Endothelial cell of umbilical vein (primary cell): ENCODE data around the gene FYN. TPM values are rescaled to one million over a fixed set of nuclear protein-coding genes. Genes with fewer than 3 reads are reported as not detected.

ENCODE experiments used
- BruUV-seq: library from RNA; stranded (reverse); fragments of 400-500 nt; replicated peaks from 2 replicates; lab custom pipeline; 2021; lab: Mats Ljungman, UMichigan
- CTCF ChIA-PET: fragments of 300-600, 350-600 bp; sonication (Branson Sonifier 250); formaldehyde crosslinking; loops from one replicate; lab custom pipeline; 2021; ENCODE audit warnings: antibody characterized with exemption, inconsistent platforms; lab: Charles Lee
- POLR2A ChIA-PET: fragments of 300-600, 350-600 bp; sonication (Branson Sonifier 250); formaldehyde crosslinking; loops from one replicate; lab custom pipeline; 2021; ENCODE audit warnings: antibody characterized with exemption, inconsistent platforms; lab: Charles Lee
- DNase-seq: peaks from one replicate; pipeline ENCODE4 v3.0.0-alpha.2; 2011; ENCODE audit warnings: low read depth, low spot score
- FAIRE-seq: peaks from 2 replicates; lab custom pipeline; 2011; peaks lifted over from hg19 to GRCh38; lab: Jason Lieb, UNC
- H2AFZ ChIP-seq: 2 replicates; pipeline ENCODE4 v1.6.0; 2012; ENCODE audit warnings: low read depth, low read length, control low read depth, inconsistent platforms
- H3K27ac ChIP-seq: 2 replicates; pipeline ENCODE4 v1.5.1; 2011; ENCODE audit warnings: low read depth, mild to moderate bottlenecking, control low read depth, low read length, moderate library complexity; ENCODE audit not compliant: insufficient read depth
- H3K27me3 ChIP-seq, 2 experiments: 2 replicates each; pipeline versions ENCODE4 v1.6.0 to v1.6.1; 2011; ENCODE audit warnings: low read length in 2 of 2, mixed read lengths in 1 of 2; ENCODE audit not compliant: control insufficient read depth in 2 of 2, insufficient read depth in 2 of 2
- H3K36me3 ChIP-seq, 2 experiments: 2 replicates in 1 of 2; 3 replicates in 1 of 2; pipeline ENCODE4 v1.5.1; 2011; ENCODE audit warnings: low read length in 2 of 2, mild to moderate bottlenecking in 1 of 2, moderate library complexity in 1 of 2; ENCODE audit not compliant: control insufficient read depth in 2 of 2, insufficient read depth in 2 of 2; ENCODE audit errors: extremely low read depth in 1 of 2
- H3K4me1 ChIP-seq: 3 replicates; pipeline ENCODE4 v1.5.1; 2011; ENCODE audit warnings: mild to moderate bottlenecking, low read length; ENCODE audit not compliant: control insufficient read depth, insufficient read depth; ENCODE audit errors: extremely low read depth
- H3K4me2 ChIP-seq: 2 replicates; pipeline ENCODE4 v1.6.1; 2011; ENCODE audit warnings: low read length, control low read depth, mixed read lengths; ENCODE audit not compliant: insufficient read depth
- H3K4me3 ChIP-seq, 3 experiments: fragments of 200-600 bp in 1 of 3; sonication (generic), shearing (Covaris generic) in 1 of 3; replicated peaks in 1 of 3; 2 replicates each; pipeline ENCODE4 v1.5.1; 2011 to 2016; ENCODE audit warnings: control low read depth in 3 of 3, low read length in 3 of 3, mild to moderate bottlenecking in 2 of 3, inconsistent platforms in 1 of 3, low read depth in 1 of 3, moderate library complexity in 1 of 3; ENCODE audit not compliant: insufficient read depth in 1 of 3
- H3K79me2 ChIP-seq: 2 replicates; pipeline ENCODE4 v1.6.0; 2012; ENCODE audit warnings: low read length, inconsistent platforms; ENCODE audit not compliant: control insufficient read depth, insufficient read depth
- H3K9ac ChIP-seq: replicated peaks from 2 replicates; pipeline ENCODE3; 2011; ENCODE audit warnings: low read length, control low read depth; ENCODE audit not compliant: insufficient read depth; ENCODE audit errors: extremely low read depth
- H3K9me1 ChIP-seq: replicated peaks from 3 replicates; pipeline ENCODE4 v1.6.0; 2011; ENCODE audit warnings: mild to moderate bottlenecking, low read length; ENCODE audit not compliant: control insufficient read depth, insufficient read depth; ENCODE audit errors: extremely low read depth
- H3K9me3 ChIP-seq: replicated peaks from 2 replicates; pipeline ENCODE4 v1.5.1; 2012; ENCODE audit warnings: low read length, inconsistent platforms; ENCODE audit not compliant: control insufficient read depth, insufficient read depth
- H4K20me1 ChIP-seq: replicated peaks from 2 replicates; pipeline ENCODE3; 2011; ENCODE audit warnings: mild to moderate bottlenecking, low read length; ENCODE audit not compliant: control insufficient read depth, insufficient read depth; ENCODE audit errors: extremely low read depth
- EZH2 ChIP-seq: IDR thresholded peaks from 2 replicates; pipeline ENCODE4 v1.6.1; 2012; ENCODE audit warnings: borderline replicate concordance, low read depth, mild to moderate bottlenecking, moderate library complexity, low read length, inconsistent platforms; ENCODE audit not compliant: severe bottlenecking
- FOS ChIP-seq: IDR thresholded peaks from 2 replicates; pipeline ENCODE4 v1.6.1; 2011; ENCODE audit warnings: mild to moderate bottlenecking, low read length, moderate library complexity, borderline replicate concordance; ENCODE audit not compliant: insufficient read depth
- GATA2 ChIP-seq: IDR thresholded peaks from 2 replicates; pipeline ENCODE4 v1.7.0; 2011; ENCODE audit warnings: low read depth, mild to moderate bottlenecking, moderate library complexity, mixed read lengths, low read length; ENCODE audit not compliant: insufficient read length, insufficient read depth
- JUN ChIP-seq: IDR thresholded peaks from 2 replicates; pipeline ENCODE4 v1.6.1; 2011; ENCODE audit warnings: borderline replicate concordance, low read depth; ENCODE audit not compliant: insufficient read length, insufficient read depth
- MYC ChIP-seq: IDR thresholded peaks from one replicate; pipeline ENCODE4 v1.6.1; 2011; ENCODE audit warnings: mild to moderate bottlenecking, low read depth, low read length
- POLR2A ChIP-seq: IDR thresholded peaks from 2 replicates; pipeline ENCODE4 v1.6.1; 2012; ENCODE audit warnings: low read depth, mild to moderate bottlenecking, control low read depth, low read length
- POLR2AphosphoS5 ChIP-seq: IDR thresholded peaks from 2 replicates; pipeline ENCODE4 v1.6.1; 2012; ENCODE audit warnings: low read depth, mild to moderate bottlenecking, control low read depth, low read length, moderate library complexity; ENCODE audit not compliant: insufficient read depth
- dilution Hi-C: fragments of 300-500 bp; cut with MboI; formaldehyde crosslinking; loops from one replicate; pipeline ENCODE4 v1.15.0; 2019; ENCODE audit warnings: low sequenced_read_pairs; ENCODE audit not compliant: extremely low pct_ligation_motif_present
- intact Hi-C: fragments of 100-400 bp; cut with micrococcal nuclease; formaldehyde crosslinking; loops from one replicate; pipeline ENCODE4 v1.10.0; 2022
- polyA plus RNA-seq, 4 experiments: library from polyadenylated mRNA; depleted of rRNA in 3 of 4; stranded (reverse) in 3 of 4; unstranded in 1 of 4; fragments of >200 nt; gene quantifications; 2 replicates each; pipeline versions ENCODE4 v1.2.1 to v1.2.3, GENCODE V29; 2011 to 2012; ENCODE audit warnings: missing spikeins in 1 of 4
- total RNA-seq: library from RNA; stranded (reverse); gene quantifications from 2 replicates; pipeline ENCODE4 v1.2.3, GENCODE V29; 2021
- TF ChIP-seq, protein P1 (sequence below): IDR thresholded peaks from 2 replicates; pipeline ENCODE4 v1.6.1; 2011; ENCODE audit not compliant: insufficient read depth, insufficient read length
- TF ChIP-seq, protein P2 (sequence below), 2 donors: IDR thresholded peaks; 1 replicate in 1 of 2; 2 replicates in 1 of 2; pipeline ENCODE4 v1.5.1; 2011; ENCODE audit warnings: low read length in 2 of 2, mild to moderate bottlenecking in 2 of 2, moderate library complexity in 2 of 2, control low read depth in 1 of 2, inconsistent platforms in 1 of 2, low read depth in 1 of 2; ENCODE audit not compliant: insufficient read depth in 1 of 2; ENCODE audit errors: extremely low read depth in 1 of 2

Gene FYN
- total and polyA plus RNA-seq, 2 donors (not counting 3 experiments of a cell fraction or from before 2014, with no cell fraction given), result 69.0 to 143 TPM

DNA sequence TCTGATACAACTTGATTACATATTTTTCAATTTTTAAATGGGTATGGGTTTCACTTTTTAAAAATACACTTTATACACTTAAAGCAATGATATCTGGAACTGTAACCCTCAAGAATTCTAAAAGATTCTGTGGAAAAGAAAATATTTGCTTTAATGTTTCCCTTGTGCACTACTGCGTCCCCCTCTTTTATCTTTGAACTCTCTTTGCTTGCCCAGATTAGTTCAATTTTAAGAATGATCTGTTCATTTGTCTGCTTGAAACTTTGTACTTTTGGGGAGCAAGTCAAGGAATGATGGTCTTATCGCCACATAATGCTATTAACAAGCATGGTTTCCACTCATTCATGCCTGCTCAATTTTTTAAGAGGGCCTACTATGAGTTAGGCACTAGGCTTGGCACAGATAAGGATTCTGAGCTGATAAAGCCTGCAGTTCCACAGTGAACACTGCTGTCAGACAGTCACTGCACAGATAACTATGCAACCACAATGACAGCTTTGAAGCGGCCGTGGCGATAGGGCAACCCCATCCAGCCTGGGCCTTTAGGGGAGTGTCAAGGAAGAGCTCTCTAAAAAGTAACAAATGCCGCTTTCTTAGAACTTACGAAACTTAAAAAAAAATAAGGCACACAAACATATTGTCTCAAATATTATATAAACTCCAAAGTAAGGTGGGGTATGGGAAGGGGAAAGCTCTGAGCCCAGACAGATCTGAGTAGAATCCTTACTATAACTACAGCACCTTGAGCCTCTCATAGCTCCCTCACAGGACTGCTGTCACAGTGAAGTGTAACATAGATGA is 29.7 kb downstream of the FYN start:
- H3K36me3 ChIP-seq, result no peaks in the 10 kb centered on the region
- H3K9me1 ChIP-seq, result no peaks in the 10 kb centered on the region
- H3K79me2 ChIP-seq, result peaks cover 14% of the 10 kb centered on the region
- H2AFZ ChIP-seq, result no peak overlapping the region
- no peak overlapping the region for H3K4me2 ChIP-seq
- intact Hi-C loops (no loop called here), dilution Hi-C loops (no loop called here)
- no peaks in the 10 kb centered on the region for H3K9me3 ChIP-seq
- BruUV-seq, result no TSS peak
- FAIRE-seq, result no peak
- TF ChIP-seq POLR2A (no peak), EZH2 (no peak), MYC (no peak), POLR2AphosphoS5 (no peak), JUN (no peak), FOS (no peak), GATA2 (no peak)
- TF ChIP-seq, protein P1, sequence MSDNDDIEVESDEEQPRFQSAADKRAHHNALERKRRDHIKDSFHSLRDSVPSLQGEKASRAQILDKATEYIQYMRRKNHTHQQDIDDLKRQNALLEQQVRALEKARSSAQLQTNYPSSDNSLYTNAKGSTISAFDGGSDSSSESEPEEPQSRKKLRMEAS, result no peak
- TF ChIP-seq, protein P2, sequence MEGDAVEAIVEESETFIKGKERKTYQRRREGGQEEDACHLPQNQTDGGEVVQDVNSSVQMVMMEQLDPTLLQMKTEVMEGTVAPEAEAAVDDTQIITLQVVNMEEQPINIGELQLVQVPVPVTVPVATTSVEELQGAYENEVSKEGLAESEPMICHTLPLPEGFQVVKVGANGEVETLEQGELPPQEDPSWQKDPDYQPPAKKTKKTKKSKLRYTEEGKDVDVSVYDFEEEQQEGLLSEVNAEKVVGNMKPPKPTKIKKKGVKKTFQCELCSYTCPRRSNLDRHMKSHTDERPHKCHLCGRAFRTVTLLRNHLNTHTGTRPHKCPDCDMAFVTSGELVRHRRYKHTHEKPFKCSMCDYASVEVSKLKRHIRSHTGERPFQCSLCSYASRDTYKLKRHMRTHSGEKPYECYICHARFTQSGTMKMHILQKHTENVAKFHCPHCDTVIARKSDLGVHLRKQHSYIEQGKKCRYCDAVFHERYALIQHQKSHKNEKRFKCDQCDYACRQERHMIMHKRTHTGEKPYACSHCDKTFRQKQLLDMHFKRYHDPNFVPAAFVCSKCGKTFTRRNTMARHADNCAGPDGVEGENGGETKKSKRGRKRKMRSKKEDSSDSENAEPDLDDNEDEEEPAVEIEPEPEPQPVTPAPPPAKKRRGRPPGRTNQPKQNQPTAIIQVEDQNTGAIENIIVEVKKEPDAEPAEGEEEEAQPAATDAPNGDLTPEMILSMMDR (IDR thresholded peaks at IDR 0.05; ENCODE audit: extremely low read depth in 1 of 2, insufficient read depth in 1 of 2, low read depth in 1 of 2, low read length in 2 of 2), result no peak
- ChIA-PET CTCF (interaction anchor here (1.0 to 1.3 kb wide), 2 partner anchors 10 to 133 kb away, joined by 3 to 4 read pairs; no protein-coding TSS in a partner anchor), POLR2A (no interaction called here)
- H3K27ac ChIP-seq, result no peak overlapping the region
- H3K4me3 ChIP-seq, result no peak overlapping the region
- H3K9ac ChIP-seq, result no peak overlapping the region
- peaks cover 5% of the 10 kb centered on the region for H4K20me1 ChIP-seq
- no peaks in the 10 kb centered on the region for H3K27me3 ChIP-seq
- peaks cover 20% of the 10 kb centered on the region for H3K4me1 ChIP-seq
- DNase-seq, result no peak
